Measurements from ENCODE around the gene CAB39. TPM values are rescaled to one million over a fixed set of nuclear protein-coding genes. Genes with fewer than 3 reads are reported as not detected.

The CAB39 gene
- total and polyA plus RNA-seq, 2 donors (not counting 1 experiment from before 2014, with no cell fraction given), result 21.7 to 75.7 TPM

DNA sequence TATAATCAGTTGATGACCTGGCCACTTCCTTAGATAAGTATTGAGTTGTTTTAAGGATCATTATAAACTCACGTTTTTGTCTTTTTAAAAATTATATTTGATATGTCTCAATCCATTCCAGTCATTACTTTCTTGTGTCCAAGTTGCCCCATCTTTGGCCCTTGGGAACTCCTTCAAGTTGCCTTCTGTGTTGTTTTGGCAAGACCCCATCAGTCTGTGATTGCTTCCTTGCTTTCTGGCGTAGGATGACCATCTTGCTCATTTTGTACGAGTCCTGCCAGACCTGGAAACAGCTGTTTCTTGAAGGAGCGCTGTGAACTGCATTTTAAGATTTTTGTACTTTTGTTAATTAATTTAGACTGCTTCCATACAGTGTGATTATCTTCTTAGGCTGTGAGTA is 83.2 kb downstream of the CAB39 start:
- H3K27me3 ChIP-seq (replicated peaks in 1 of 4; ENCODE audit: control extremely low read depth in 1 of 4, control insufficient read depth in 3 of 4, insufficient read depth in 4 of 4, low read length in 3 of 4), result no peaks in the 10 kb centered on the region
- Mint-ChIP-seq H3K4me1 (peaks cover 22% of the 10 kb centered on the region), H3K4me3 (no peak overlapping the region), H3K9me3 (ENCODE audit: insufficient read depth) (no peaks in the 10 kb centered on the region), H3K27ac (no peak overlapping the region), H3K27me3 (no peaks in the 10 kb centered on the region)
- H3K4me1 ChIP-seq (ENCODE audit: control insufficient read depth in 2 of 2, insufficient read depth in 2 of 2, low read length in 2 of 2), result peaks cover 30 to 33% of the 10 kb centered on the region in 2 donors
- H3K4me2 ChIP-seq (replicated peaks; ENCODE audit: low read depth, low read length, poor library complexity, severe bottlenecking), result no peak overlapping the region
- CTCF ChIA-PET, result interaction anchor here (0.7 to 1.7 kb wide), 2 partner anchors 10 to 785 kb away, joined by 4 to 5 read pairs; no protein-coding TSS in a partner anchor
- no peak overlapping the region for H3K9ac ChIP-seq (ENCODE audit: low read length)
- H3K36me3 ChIP-seq (replicated peaks in 1 of 2; ENCODE audit: control extremely low read depth in 1 of 2, control insufficient read depth in 1 of 2, extremely low read depth in 1 of 2, insufficient read depth in 2 of 2, low read length in 1 of 2), result peaks cover 15 to 62% of the 10 kb centered on the region in 2 experiments
- peak overlapping the region in 1 of 2 donors; percentile 73 for H3K27ac ChIP-seq (ENCODE audit: low read length in 2 of 2)
- TF ChIP-seq EZH2 (IDR thresholded peaks at IDR 0.05; ENCODE audit: borderline replicate concordance, insufficient read depth, low read depth, low read length, poor library complexity, severe bottlenecking), result no peak
- TF ChIP-seq, protein P1, sequence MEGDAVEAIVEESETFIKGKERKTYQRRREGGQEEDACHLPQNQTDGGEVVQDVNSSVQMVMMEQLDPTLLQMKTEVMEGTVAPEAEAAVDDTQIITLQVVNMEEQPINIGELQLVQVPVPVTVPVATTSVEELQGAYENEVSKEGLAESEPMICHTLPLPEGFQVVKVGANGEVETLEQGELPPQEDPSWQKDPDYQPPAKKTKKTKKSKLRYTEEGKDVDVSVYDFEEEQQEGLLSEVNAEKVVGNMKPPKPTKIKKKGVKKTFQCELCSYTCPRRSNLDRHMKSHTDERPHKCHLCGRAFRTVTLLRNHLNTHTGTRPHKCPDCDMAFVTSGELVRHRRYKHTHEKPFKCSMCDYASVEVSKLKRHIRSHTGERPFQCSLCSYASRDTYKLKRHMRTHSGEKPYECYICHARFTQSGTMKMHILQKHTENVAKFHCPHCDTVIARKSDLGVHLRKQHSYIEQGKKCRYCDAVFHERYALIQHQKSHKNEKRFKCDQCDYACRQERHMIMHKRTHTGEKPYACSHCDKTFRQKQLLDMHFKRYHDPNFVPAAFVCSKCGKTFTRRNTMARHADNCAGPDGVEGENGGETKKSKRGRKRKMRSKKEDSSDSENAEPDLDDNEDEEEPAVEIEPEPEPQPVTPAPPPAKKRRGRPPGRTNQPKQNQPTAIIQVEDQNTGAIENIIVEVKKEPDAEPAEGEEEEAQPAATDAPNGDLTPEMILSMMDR (IDR thresholded peaks at IDR 0.05), result no peak
- no peak for DNase-seq
- H4K20me1 ChIP-seq (ENCODE audit: control insufficient read depth, insufficient read depth, low read length, poor library complexity, severe bottlenecking), result peaks cover 4% of the 10 kb centered on the region
- no peak overlapping the region for H2AFZ ChIP-seq (ENCODE audit: insufficient read depth, low read depth, low read length, poor library complexity, severe bottlenecking)
- H3K4me3 ChIP-seq (ENCODE audit: control extremely low read depth in 1 of 5, extremely low read depth in 1 of 5, insufficient read depth in 1 of 5, low read depth in 2 of 5, low read length in 4 of 5), result no peak overlapping the region
- 97% methylated on average over 3 of the region's 4 CpGs for WGBS (ENCODE audit: insufficient coverage)
- intact Hi-C loops (cut with micrococcal nuclease), result loop anchor here (10.0 kb wide), 1 partner anchor 141 kb away; no protein-coding TSS in a partner anchor
- no peak for ATAC-seq (ENCODE audit: low read depth)
- POLR2A ChIA-PET, result no interaction called here
- no peaks in the 10 kb centered on the region for H3K9me3 ChIP-seq (ENCODE audit: control extremely low read depth in 1 of 3, control insufficient read depth in 2 of 3, insufficient read depth in 1 of 3, low read length in 2 of 3)
- peaks cover 15% of the 10 kb centered on the region for H3K79me2 ChIP-seq (ENCODE audit: control insufficient read depth, insufficient read depth, low read length)

DNA sequence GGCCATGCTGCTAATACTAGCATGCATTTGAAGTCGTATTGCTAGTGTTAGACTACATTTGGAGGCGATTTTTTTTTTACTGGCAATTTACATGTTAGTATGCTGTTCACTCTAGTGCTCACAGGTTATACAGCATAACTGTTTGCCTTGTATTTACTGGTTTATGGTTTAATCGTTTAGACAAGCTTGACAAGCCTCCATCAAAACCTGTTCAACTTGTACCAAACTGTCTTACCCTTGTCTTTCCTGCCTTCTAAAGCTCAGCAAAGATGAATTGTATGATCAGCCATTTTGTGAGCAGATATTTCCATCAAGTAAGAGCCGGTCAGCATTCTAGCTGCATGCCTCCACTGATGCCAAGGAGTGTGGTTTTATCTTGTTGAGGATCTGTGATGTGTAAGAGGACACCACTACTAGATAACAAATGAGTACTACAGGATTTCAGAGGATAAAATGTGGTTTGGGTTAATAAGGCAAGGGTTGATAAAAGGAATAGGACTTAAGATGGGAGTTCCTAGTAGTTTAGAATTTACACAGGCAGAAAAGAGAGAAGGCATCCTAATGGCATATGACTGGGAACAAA is 83.7 kb downstream of the CAB39 start:
- no peak overlapping the region for H3K27ac Mint-ChIP-seq
- Histone ChIP-seq H3K4me1 (ENCODE audit: control insufficient read depth in 2 of 2, insufficient read depth in 2 of 2, low read length in 2 of 2) (peaks cover 30 to 33% of the 10 kb centered on the region in 2 donors), H3K4me2 (replicated peaks; ENCODE audit: low read depth, low read length, poor library complexity, severe bottlenecking) (no peak overlapping the region)

More for the DNA sequence above, 83.7 kb downstream of the CAB39 start:
- CTCF ChIA-PET, result interaction anchor here (0.7 to 3.1 kb wide), 12 partner anchors 8 to 957 kb away, joined by 3 to 17 read pairs (median 4); no protein-coding TSS in a partner anchor
- Histone ChIP-seq H3K9me3 (ENCODE audit: control extremely low read depth in 1 of 3, control insufficient read depth in 2 of 3, insufficient read depth in 1 of 3, low read length in 2 of 3) (no peaks in the 10 kb centered on the region), H3K79me2 (ENCODE audit: control insufficient read depth, insufficient read depth, low read length) (peaks cover 15% of the 10 kb centered on the region), H3K4me3 (ENCODE audit: control extremely low read depth in 1 of 5, extremely low read depth in 1 of 5, insufficient read depth in 1 of 5, low read depth in 2 of 5, low read length in 4 of 5) (no peak overlapping the region), H3K27me3 (replicated peaks in 1 of 4; ENCODE audit: control extremely low read depth in 1 of 4, control insufficient read depth in 3 of 4, insufficient read depth in 4 of 4, low read length in 3 of 4) (no peaks in the 10 kb centered on the region), H3K36me3 (replicated peaks in 1 of 2; ENCODE audit: control extremely low read depth in 1 of 2, control insufficient read depth in 1 of 2, extremely low read depth in 1 of 2, insufficient read depth in 2 of 2, low read length in 1 of 2) (peaks cover 16 to 62% of the 10 kb centered on the region in 2 experiments), H3K27ac (ENCODE audit: low read length in 2 of 2) (peak overlapping the region in 1 of 2 donors; percentile 73), H2AFZ (ENCODE audit: insufficient read depth, low read depth, low read length, poor library complexity, severe bottlenecking) (no peak overlapping the region), H4K20me1 (ENCODE audit: control insufficient read depth, insufficient read depth, low read length, poor library complexity, severe bottlenecking) (peaks cover 4% of the 10 kb centered on the region), H3K9ac (ENCODE audit: low read length) (no peak overlapping the region)
- Mint-ChIP-seq H3K27me3 (no peaks in the 10 kb centered on the region), H3K9me3 (ENCODE audit: insufficient read depth) (no peaks in the 10 kb centered on the region), H3K4me1 (peaks cover 22% of the 10 kb centered on the region), H3K4me3 (no peak overlapping the region)
- DNase-seq (no peak), ATAC-seq (ENCODE audit: low read depth) (no peak)
- POLR2A ChIA-PET, result interaction anchor here (0.6 kb wide), 1 partner anchor 287 kb away, joined by 3 read pairs; no protein-coding TSS in a partner anchor
- 90% methylated on average over 3 of the region's 4 CpGs for WGBS (ENCODE audit: insufficient coverage)
- no peak for TF ChIP-seq EZH2 (IDR thresholded peaks at IDR 0.05; ENCODE audit: borderline replicate concordance, insufficient read depth, low read depth, low read length, poor library complexity, severe bottlenecking)
- TF ChIP-seq, protein P1 (IDR thresholded peaks at IDR 0.05), result no peak
- intact Hi-C loops (cut with micrococcal nuclease), result loop anchor here (10.0 kb wide), 1 partner anchor 142 kb away; no protein-coding TSS in a partner anchor

Data from B cell (primary cell).